Measurements from ENCODE around the gene ZNF225. TPM values are rescaled to one million over a fixed set of nuclear protein-coding genes. Genes with fewer than 3 reads are reported as not detected.

ZNF225 gene
- total and polyA plus RNA-seq, 4 donors: 1.4 to 9.8 (median 2.5) TPM

DNA sequence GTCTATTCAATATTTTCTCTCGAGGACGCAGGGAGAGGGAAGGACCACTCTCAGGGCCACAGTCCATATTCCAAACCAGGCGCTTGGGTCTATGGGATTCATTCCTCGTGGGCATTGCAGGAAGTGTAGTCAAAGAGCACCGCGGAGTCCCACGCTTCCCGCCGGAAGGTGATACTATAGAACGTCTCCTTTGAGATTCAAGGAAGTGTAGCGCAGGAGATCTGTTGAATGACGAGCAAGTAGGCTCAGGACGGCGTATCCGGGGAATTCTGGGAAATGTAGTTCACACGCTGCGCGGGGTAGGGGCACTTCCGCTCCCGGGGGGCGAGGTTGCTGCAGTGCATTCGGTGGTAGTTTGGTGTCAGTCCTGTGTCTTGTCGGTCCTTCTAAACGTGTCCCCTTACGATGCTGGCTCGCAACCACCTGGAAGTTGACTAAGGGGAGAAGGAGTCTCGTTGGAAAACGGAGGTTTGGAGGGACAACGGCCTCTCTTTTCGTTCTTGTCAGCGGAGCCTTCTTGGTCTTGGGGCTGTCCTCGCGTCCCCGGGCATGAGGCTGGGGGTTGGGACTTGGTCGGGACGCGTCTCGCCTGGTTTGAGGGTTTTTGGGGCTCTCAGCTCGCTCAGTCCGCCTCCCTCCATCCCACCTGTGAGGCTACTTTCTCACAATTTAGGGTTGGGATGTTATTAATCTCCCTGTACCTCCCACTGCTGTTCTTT is 41.2 kb upstream of the ZNF225 start, which contains the start of gene ZNF284:
Gene ZNF284, plus strand, starts transcription at position 336 of the 719 bp plus-strand sequence. CDS start 4,231 bp downstream, outside the sequence.
- H3K27me3 ChIP-seq (ENCODE audit: control insufficient read depth in 3 of 3, insufficient read depth in 3 of 3, low read length in 2 of 3): no peaks in the 10 kb centered on the region
- peaks cover 0 to 15% (median 0%) of the 10 kb centered on the region in 5 donors for H3K4me1 ChIP-seq (ENCODE audit: control insufficient read depth in 5 of 5, insufficient read depth in 5 of 5, low read length in 5 of 5)
- H3K27ac ChIP-seq (ENCODE audit: low read depth in 1 of 2, low read length in 1 of 2): peak within 1 kb of the TSS; percentile 47 to 72
- peak within 1 kb of the TSS; percentile 86 for H3K4me3 ChIP-seq
- H3K36me3 ChIP-seq (ENCODE audit: control insufficient read depth in 4 of 4, insufficient read depth in 4 of 4, low read length in 4 of 4): peaks cover 1 to 19% (median 7%) of the 10 kb centered on the region in 4 donors
- WGBS, 2 donors: 0 to 1% methylated on average over 40 of the region's 40 CpGs
- H3K9ac ChIP-seq (ENCODE audit: insufficient read depth in 1 of 2, low read length in 2 of 2): peak within 1 kb of the TSS; percentile 30 to 69
- peaks cover 3 to 10% (median 7%) of the 10 kb centered on the region in 4 donors for H3K9me3 ChIP-seq (ENCODE audit: control insufficient read depth in 4 of 4, insufficient read depth in 3 of 4, low read length in 3 of 4)
- TF ChIP-seq, protein P1, sequence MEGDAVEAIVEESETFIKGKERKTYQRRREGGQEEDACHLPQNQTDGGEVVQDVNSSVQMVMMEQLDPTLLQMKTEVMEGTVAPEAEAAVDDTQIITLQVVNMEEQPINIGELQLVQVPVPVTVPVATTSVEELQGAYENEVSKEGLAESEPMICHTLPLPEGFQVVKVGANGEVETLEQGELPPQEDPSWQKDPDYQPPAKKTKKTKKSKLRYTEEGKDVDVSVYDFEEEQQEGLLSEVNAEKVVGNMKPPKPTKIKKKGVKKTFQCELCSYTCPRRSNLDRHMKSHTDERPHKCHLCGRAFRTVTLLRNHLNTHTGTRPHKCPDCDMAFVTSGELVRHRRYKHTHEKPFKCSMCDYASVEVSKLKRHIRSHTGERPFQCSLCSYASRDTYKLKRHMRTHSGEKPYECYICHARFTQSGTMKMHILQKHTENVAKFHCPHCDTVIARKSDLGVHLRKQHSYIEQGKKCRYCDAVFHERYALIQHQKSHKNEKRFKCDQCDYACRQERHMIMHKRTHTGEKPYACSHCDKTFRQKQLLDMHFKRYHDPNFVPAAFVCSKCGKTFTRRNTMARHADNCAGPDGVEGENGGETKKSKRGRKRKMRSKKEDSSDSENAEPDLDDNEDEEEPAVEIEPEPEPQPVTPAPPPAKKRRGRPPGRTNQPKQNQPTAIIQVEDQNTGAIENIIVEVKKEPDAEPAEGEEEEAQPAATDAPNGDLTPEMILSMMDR (IDR thresholded peaks at IDR 0.05; ENCODE audit: control extremely low read depth, extremely low read depth): no peak
- ATAC-seq (ENCODE audit: insufficient read depth, low FRiP score) (peak; percentile 94), DNase-seq (peak; percentile 94 to 97 (median 96))

DNA sequence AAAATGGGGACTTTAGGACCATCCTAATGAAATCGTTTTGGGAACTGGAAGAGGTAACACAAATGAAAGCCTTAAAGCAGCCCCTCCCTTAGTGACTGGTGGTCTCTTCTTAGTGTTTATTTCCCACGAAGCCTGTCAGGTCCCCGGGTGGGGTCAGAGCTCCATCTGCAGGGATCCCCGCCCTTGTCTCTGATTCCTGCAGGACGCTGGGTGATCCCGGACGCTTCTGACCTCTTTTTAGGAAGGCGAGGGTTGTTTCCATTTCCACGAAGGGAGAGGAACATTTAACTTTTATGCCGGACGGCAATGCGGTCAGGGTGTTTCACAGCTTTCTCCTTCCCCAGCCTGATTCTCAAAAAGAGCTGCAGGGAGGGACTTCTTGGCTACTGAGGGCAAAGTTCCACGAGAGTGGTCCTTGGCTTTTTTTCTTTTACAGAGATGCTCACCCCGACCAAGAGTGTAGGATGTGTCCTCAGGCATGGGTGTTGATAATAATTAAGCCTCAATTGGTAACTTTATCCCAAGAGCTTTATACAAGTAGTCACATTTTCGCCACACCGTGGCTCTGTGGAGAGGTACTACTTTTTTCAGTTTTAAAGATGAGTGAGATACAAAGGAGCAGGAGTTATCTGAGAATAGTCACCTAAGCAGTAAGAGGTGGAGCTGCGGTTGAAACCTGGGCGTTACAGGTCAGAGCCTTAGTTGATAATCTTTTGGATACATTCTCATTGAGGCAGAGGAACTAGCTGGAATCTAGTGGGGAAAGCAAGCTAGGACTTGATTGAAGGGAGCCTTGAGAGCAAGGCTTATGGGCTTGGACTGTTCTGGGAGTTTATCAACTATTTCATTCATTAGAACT is 40.4 kb upstream of the ZNF225 start:
- peak; percentile 12 to 13 (median 13) for DNase-seq
- WGBS, 2 donors: 22 to 24% methylated on average over 18 of the region's 18 CpGs

DNA sequence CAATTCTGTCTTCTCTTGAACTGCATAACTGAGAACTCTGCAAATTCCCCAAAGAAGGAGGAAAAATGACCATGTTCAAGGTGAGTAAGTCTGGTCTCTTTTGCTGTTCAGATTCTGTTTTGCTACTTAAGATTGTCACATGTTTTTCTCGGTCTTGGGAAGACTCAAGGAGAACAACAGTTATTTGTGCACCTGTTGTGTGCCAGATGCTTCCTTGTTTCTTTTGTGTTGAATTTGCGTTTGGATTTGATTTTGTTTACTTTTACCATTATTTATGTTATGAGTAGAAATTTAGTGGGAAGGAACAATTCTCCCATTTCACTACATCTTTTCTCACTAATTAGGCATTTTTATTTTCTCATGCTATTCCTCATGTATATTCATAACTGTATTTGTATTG is 36.9 kb upstream of the ZNF225 start:
- ATAC-seq (ENCODE audit: insufficient read depth, low FRiP score) (no peak), DNase-seq (no peak)
- H3K9me3 ChIP-seq (ENCODE audit: control insufficient read depth in 4 of 4, insufficient read depth in 3 of 4, low read length in 3 of 4): peaks cover 0 to 7% (median 0%) of the 10 kb centered on the region in 4 donors
- H3K4me3 ChIP-seq: no peak overlapping the region
- no peak overlapping the region for H3K27ac ChIP-seq (ENCODE audit: low read depth in 1 of 2, low read length in 1 of 2)
- TF ChIP-seq, protein P1 (IDR thresholded peaks at IDR 0.05; ENCODE audit: control extremely low read depth, extremely low read depth): no peak
- 85 to 90% methylated on average over 2 of the region's 2 CpGs for WGBS, 2 donors
- H3K9ac ChIP-seq (ENCODE audit: insufficient read depth in 1 of 2, low read length in 2 of 2): no peak overlapping the region
- peaks cover 6 to 9% (median 7%) of the 10 kb centered on the region in 4 donors for H3K36me3 ChIP-seq (ENCODE audit: control insufficient read depth in 4 of 4, insufficient read depth in 4 of 4, low read length in 4 of 4)
- peaks cover 0 to 14% (median 0%) of the 10 kb centered on the region in 5 donors for H3K4me1 ChIP-seq (ENCODE audit: control insufficient read depth in 5 of 5, insufficient read depth in 5 of 5, low read length in 5 of 5)
- H3K27me3 ChIP-seq (ENCODE audit: control insufficient read depth in 3 of 3, insufficient read depth in 3 of 3, low read length in 2 of 3): no peaks in the 10 kb centered on the region

More for the DNA sequence above, 40.4 kb upstream of the ZNF225 start:
- peaks cover 0 to 6% (median 4%) of the 10 kb centered on the region in 4 donors for H3K9me3 ChIP-seq (ENCODE audit: control insufficient read depth in 4 of 4, insufficient read depth in 3 of 4, low read length in 3 of 4)
- no peak overlapping the region for H3K27ac ChIP-seq (ENCODE audit: low read depth in 1 of 2, low read length in 1 of 2)
- TF ChIP-seq, protein P1 (IDR thresholded peaks at IDR 0.05; ENCODE audit: control extremely low read depth, extremely low read depth): no peak
- H3K4me1 ChIP-seq (ENCODE audit: control insufficient read depth in 5 of 5, insufficient read depth in 5 of 5, low read length in 5 of 5): peaks cover 0 to 15% (median 0%) of the 10 kb centered on the region in 5 donors
- H3K27me3 ChIP-seq (ENCODE audit: control insufficient read depth in 3 of 3, insufficient read depth in 3 of 3, low read length in 2 of 3): no peaks in the 10 kb centered on the region
- peaks cover 0 to 13% (median 3%) of the 10 kb centered on the region in 4 donors for H3K36me3 ChIP-seq (ENCODE audit: control insufficient read depth in 4 of 4, insufficient read depth in 4 of 4, low read length in 4 of 4)
- H3K4me3 ChIP-seq: peak overlapping the region; percentile 35
- no peak for ATAC-seq (ENCODE audit: insufficient read depth, low FRiP score)
- peak overlapping the region; percentile 30 to 69 for H3K9ac ChIP-seq (ENCODE audit: insufficient read depth in 1 of 2, low read length in 2 of 2)
